A549 (cell line): ENCODE results near the gene UNC5C. TPM values are rescaled to one million over a fixed set of nuclear protein-coding genes. Genes with fewer than 3 reads are reported as not detected.

Source experiments
- ATAC-seq, 2 experiments: fragments of 200-7000 bp in 1 of 2; fragments of >200 bp in 1 of 2; cut with Nextera tagmentation in 1 of 2; cut with Tn5 transposase in 1 of 2; 3 replicates each; pipeline versions ENCODE4 v1.8.0 to v1.9.1; 2018 to 2020; ENCODE audit warnings: mild to moderate bottlenecking in 1 of 2, moderate library complexity in 1 of 2
- CTCF ChIA-PET: fragments of 300-600 bp; sonication (Branson Sonifier 250); formaldehyde crosslinking; extraction: SDS; loops from one replicate; lab custom pipeline; 2021; ENCODE audit warnings: antibody characterized with exemption, inconsistent platforms; lab: Yijun Ruan, JAX
- POLR2A ChIA-PET: fragments of 350-600 bp; formaldehyde crosslinking; extraction: SDS; loops from one replicate; lab custom pipeline; 2021; ENCODE audit warnings: antibody characterized with exemption, inconsistent platforms; lab: Yijun Ruan, JAX
- DNase-seq, 2 experiments: peaks; one replicate each; pipeline versions ENCODE4 v3.0.0 to v3.0.0-alpha.2; 2011 to 2016; ENCODE audit warnings: low read depth in 1 of 2, low spot score in 1 of 2
- FAIRE-seq: peaks from 2 replicates; lab custom pipeline; 2011; peaks lifted over from hg19 to GRCh38; lab: Jason Lieb, UNC
- H3K27ac ChIP-seq, 2 experiments: fragments of >200 bp; sonication (Bioruptor Twin); formaldehyde crosslinking; 3 replicates each; pipeline ENCODE4 v1.5.1; 2016 to 2017
- H3K4me1 ChIP-seq: fragments of >200 bp; sonication (Bioruptor Twin); formaldehyde crosslinking; 3 replicates; pipeline ENCODE4 v1.6.1; 2016
- H3K4me2 ChIP-seq: fragments of >200 bp; sonication (Bioruptor Twin); formaldehyde crosslinking; 3 replicates; pipeline ENCODE4 v1.6.1; 2016
- H3K4me3 ChIP-seq: fragments of >200 bp; sonication (Bioruptor Twin); formaldehyde crosslinking; 3 replicates; pipeline ENCODE4 v1.5.1; 2016
- H3K9me3 ChIP-seq: fragments of >200 bp; sonication (Bioruptor Twin); formaldehyde crosslinking; 3 replicates; pipeline ENCODE4 v1.6.1; 2016
- BHLHE40 ChIP-seq: IDR thresholded peaks from 2 replicates; pipeline ENCODE4 v1.6.1; 2012; ENCODE audit warnings: low read depth, low read length, inconsistent platforms
- CBX2 ChIP-seq: fragments of 200-600 bp; sonication (generic); IDR thresholded peaks from 2 replicates; pipeline ENCODE4 v1.6.1; 2016; ENCODE audit warnings: low read depth, mild to moderate bottlenecking, borderline replicate concordance
- CHD2 ChIP-seq: fragments of 150-350 bp; IDR thresholded peaks from 2 replicates; pipeline ENCODE4 v1.6.1; 2014; ENCODE audit warnings: low read length; ENCODE audit not compliant: partially characterized antibody
- EHMT2 ChIP-seq: fragments of 200-600 bp; sonication (generic); IDR thresholded peaks from 2 replicates; pipeline ENCODE4 v1.6.1; 2016; ENCODE audit warnings: antibody characterized with exemption, low read depth, mild to moderate bottlenecking, moderate library complexity
- EP300 ChIP-seq, 2 experiments: fragments of >200 bp; sonication (Bioruptor Twin); formaldehyde crosslinking; IDR thresholded peaks; 2 replicates in 1 of 2; 3 replicates in 1 of 2; pipeline ENCODE4 v1.6.1; 2016 to 2017
- FOSB ChIP-seq: fragments of 250-450 bp; sonication (Bioruptor Pico); IDR thresholded peaks from 2 replicates; pipeline ENCODE4 v1.5.0; 2020; ENCODE audit warnings: mild to moderate bottlenecking, moderate library complexity
- FOXS1 ChIP-seq: fragments of 250-450 bp; sonication (Bioruptor Pico); IDR thresholded peaks from 2 replicates; pipeline ENCODE4 v1.5.0; 2020; ENCODE audit warnings: mild to moderate bottlenecking, moderate library complexity
- HDAC2 ChIP-seq: fragments of 200-600 bp; sonication (generic); IDR thresholded peaks from 2 replicates; pipeline ENCODE4 v1.6.1; 2016
- HOXA7 ChIP-seq: fragments of 250-450 bp; sonication (Bioruptor Pico); IDR thresholded peaks from 2 replicates; pipeline ENCODE4 v1.5.0; 2020; ENCODE audit warnings: mild to moderate bottlenecking, moderate library complexity
- HOXB5 ChIP-seq: fragments of 250-450 bp; sonication (Bioruptor Pico); IDR thresholded peaks from 2 replicates; pipeline ENCODE4 v1.5.0; 2020; ENCODE audit warnings: mild to moderate bottlenecking, moderate library complexity
- JUN ChIP-seq, 2 experiments: fragments of >200 bp; sonication (Bioruptor Twin); formaldehyde crosslinking; IDR thresholded peaks; 2 replicates in 1 of 2; 3 replicates in 1 of 2; pipeline ENCODE4 v1.6.1; 2016 to 2017
- JUNB ChIP-seq: fragments of >200 bp; sonication (Bioruptor Twin); formaldehyde crosslinking; IDR thresholded peaks from 2 replicates; pipeline ENCODE4 v1.6.1; 2016
- NPAS2 ChIP-seq: fragments of 250-450 bp; sonication (Bioruptor Pico); IDR thresholded peaks from 2 replicates; pipeline ENCODE4 v1.8.0; 2022; ENCODE audit warnings: mild to moderate bottlenecking, moderate library complexity, borderline replicate concordance
- NR3C1 ChIP-seq: fragments of >200 bp; sonication (Bioruptor Twin); formaldehyde crosslinking; IDR thresholded peaks from 3 replicates; pipeline ENCODE4 v1.6.1; 2017
- POLR2A ChIP-seq: IDR thresholded peaks from 2 replicates; pipeline ENCODE4 v1.6.1; 2012; ENCODE audit warnings: mild to moderate bottlenecking, low read length
- RAD21 ChIP-seq, 2 experiments: fragments of >200 bp in 1 of 2; sonication (Bioruptor Twin) in 1 of 2; formaldehyde crosslinking in 1 of 2; IDR thresholded peaks in 1 of 2; conservative IDR thresholded peaks in 1 of 2; 2 replicates in 1 of 2; 3 replicates in 1 of 2; pipeline ENCODE4 v1.6.1; 2012 to 2018; ENCODE audit warnings: inconsistent platforms in 1 of 2
- RARB ChIP-seq: fragments of 250-450 bp; sonication (Bioruptor Pico); IDR thresholded peaks from 2 replicates; pipeline ENCODE4 v1.8.0; 2021; ENCODE audit warnings: mild to moderate bottlenecking, moderate library complexity
- RCOR1 ChIP-seq: fragments of 150-350 bp; IDR thresholded peaks from 2 replicates; pipeline ENCODE4 v1.6.1; 2014; ENCODE audit warnings: antibody characterized with exemption, low read length, low read depth
- SMC3 ChIP-seq: fragments of >200 bp; sonication (Bioruptor Twin); formaldehyde crosslinking; IDR thresholded peaks from 3 replicates; pipeline ENCODE4 v1.6.1; 2018; ENCODE audit warnings: inconsistent platforms
- SREBF2 ChIP-seq: fragments of 450-650 bp; IDR thresholded peaks from 2 replicates; pipeline ENCODE4 v1.6.1; 2014; ENCODE audit warnings: mild to moderate bottlenecking, moderate library complexity
- TP53 ChIP-seq: fragments of 250-450 bp; sonication (Bioruptor Pico); IDR thresholded peaks from 2 replicates; pipeline ENCODE4 v1.5.0; 2021; ENCODE audit warnings: mild to moderate bottlenecking, moderate library complexity
- ZFP36 ChIP-seq: fragments of 450-650 bp; IDR thresholded peaks from 2 replicates; pipeline ENCODE4 v1.6.1; 2014; ENCODE audit warnings: borderline replicate concordance; ENCODE audit not compliant: partially characterized antibody
- WGBS: methylation state at CpG from one replicate; pipeline ENCODE4 v1.1.6; 2017; ENCODE audit errors: missing lambda C conversion rate; 5-methylcytosine and 5-hydroxymethylcytosine counted together
- polyA plus RNA-seq, 4 experiments: library from polyadenylated mRNA; depleted of rRNA in 3 of 4; stranded (reverse); fragments of >200 nt; fragmentation: RNase III in 1 of 4; extraction: RNeasy Plus Mini Kit Qiagen cat#74134 plus additional on column Dnase treatment in 1 of 4; gene quantifications; 2 replicates in 3 of 4; 3 replicates in 1 of 4; pipeline ENCODE4 v1.2.3, GENCODE V29; 2011 to 2017
- TF ChIP-seq, protein P1 (sequence below): fragments of 250-450 bp; sonication (Bioruptor Pico); IDR thresholded peaks from 2 replicates; pipeline ENCODE4 v1.5.0; 2021; ENCODE audit warnings: mild to moderate bottlenecking, moderate library complexity, borderline replicate concordance
- TF ChIP-seq, protein P2 (sequence below): fragments of >200 bp; sonication (Bioruptor Twin); formaldehyde crosslinking; IDR thresholded peaks from 2 replicates; pipeline ENCODE4 v1.6.1; 2016
- TF ChIP-seq, protein P3 (sequence below): fragments of 150-350 bp; IDR thresholded peaks from 2 replicates; pipeline ENCODE4 v1.6.1; 2014; ENCODE audit warnings: low read depth, mild to moderate bottlenecking, low read length
- TF ChIP-seq, protein P4 (sequence below): fragments of >200 bp; sonication (Bioruptor Twin); formaldehyde crosslinking; IDR thresholded peaks from 3 replicates; pipeline ENCODE4 v1.5.1; 2016

Gene UNC5C
- polyA plus RNA-seq, 2 of the 4 experiments (the other 2 are of a cell fraction) = 0.13 TPM; not detected in 1

DNA sequence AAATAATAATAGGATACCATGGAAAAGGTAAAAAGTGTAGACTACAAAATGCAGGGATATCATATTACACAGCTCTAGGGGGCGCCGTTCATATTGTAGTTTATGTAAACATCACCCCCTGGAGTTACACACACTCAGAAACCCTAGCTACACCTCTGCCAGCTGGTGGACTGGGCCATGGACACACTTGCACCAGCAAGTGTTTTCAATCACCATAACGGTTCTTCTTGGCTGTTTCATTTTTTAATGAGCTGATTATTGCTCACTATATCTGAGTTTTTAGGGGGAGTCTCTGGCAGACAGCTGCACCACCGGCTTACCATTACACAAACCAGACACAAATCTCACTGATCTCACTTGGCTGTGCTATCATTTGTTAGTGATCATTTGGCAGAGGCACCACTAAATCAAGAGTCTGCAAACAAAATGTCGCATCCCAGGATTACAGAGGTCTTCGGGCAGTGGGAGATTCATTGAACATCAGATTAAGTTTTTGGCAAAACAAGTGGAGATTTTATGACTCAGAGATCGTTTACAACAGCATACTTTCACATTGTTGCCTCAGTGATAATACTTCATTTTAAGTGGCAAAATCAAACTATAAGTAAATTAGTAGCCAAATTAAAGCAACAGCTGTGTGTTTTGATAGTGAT lies 185.7 kb downstream of the UNC5C start:
- Histone ChIP-seq H3K27ac (no peak overlapping the region), H3K9me3 (no peaks in the 10 kb centered on the region), H3K4me1 (peaks cover 34% of the 10 kb centered on the region; the same call in 2 of the 3 replicates), H3K4me2 (0 out of 3 replicates have a peak overlapping the region, but pooled peaks have one; percentile 19), H3K4me3 (no peak overlapping the region)
- ATAC-seq = no peak
- peak in 1 of 2 experiments; percentile 18 for DNase-seq
- WGBS = 52% methylated on average over 7 of the region's 7 CpGs
- no peak for FAIRE-seq
- ChIA-PET POLR2A (no interaction called here), CTCF (interaction anchor here (0.8 kb wide), 1 partner anchor 40 kb away, joined by 4 read pairs; no protein-coding TSS in a partner anchor)
- TF ChIP-seq, protein P1, sequence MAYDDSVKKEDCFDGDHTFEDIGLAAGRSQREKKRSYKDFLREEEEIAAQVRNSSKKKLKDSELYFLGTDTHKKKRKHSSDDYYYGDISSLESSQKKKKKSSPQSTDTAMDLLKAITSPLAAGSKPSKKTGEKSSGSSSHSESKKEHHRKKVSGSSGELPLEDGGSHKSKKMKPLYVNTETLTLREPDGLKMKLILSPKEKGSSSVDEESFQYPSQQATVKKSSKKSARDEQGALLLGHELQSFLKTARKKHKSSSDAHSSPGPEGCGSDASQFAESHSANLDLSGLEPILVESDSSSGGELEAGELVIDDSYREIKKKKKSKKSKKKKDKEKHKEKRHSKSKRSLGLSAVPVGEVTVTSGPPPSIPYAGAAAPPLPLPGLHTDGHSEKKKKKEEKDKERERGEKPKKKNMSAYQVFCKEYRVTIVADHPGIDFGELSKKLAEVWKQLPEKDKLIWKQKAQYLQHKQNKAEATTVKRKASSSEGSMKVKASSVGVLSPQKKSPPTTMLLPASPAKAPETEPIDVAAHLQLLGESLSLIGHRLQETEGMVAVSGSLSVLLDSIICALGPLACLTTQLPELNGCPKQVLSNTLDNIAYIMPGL (CRISPR knock-in tag) = no peak
- TF ChIP-seq ZFP36 (no peak), RAD21 (conservative IDR thresholded peaks at IDR 0.05 in 1 of 2, IDR thresholded peaks at IDR 0.05 in 1 of 2) (no peak), TP53 (CRISPR knock-in tag) (no peak), RARB (CRISPR knock-in tag) (no peak), FOSB (no peak), EP300 (IDR thresholded peaks at IDR 0.05) (no peak), EHMT2 (no peak), RCOR1 (no peak), SREBF2 (no peak), SMC3 (no peak), CHD2 (no peak)

DNA sequence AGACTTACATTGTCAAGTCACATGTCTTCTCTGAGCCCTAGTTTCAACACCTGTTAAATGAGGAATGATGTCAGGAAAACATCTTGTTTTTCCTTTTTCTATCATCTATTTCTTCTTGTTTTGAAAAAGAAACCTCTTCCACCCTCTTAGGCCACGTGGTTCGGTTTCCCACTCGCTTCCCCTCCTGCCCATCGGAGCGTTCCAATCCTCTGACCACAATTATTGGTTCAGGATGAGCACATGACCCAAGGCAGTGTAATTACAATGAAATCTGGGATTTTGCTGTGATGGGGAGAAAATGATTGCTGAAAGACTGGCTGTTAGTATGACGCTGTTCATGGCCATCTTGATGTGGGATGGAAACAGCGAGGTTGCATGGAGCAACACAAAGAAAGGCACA lies 186.7 kb downstream of the UNC5C start:
- no peak for FAIRE-seq
- WGBS = 89% methylated on average over 7 of the region's 7 CpGs
- H3K4me1 ChIP-seq = peaks cover 37% of the 10 kb centered on the region; the same call in 2 of the 3 replicates
- H3K27ac ChIP-seq = no peak overlapping the region
- ATAC-seq = no peak
- no peak for DNase-seq
- no peak for TF ChIP-seq JUN (IDR thresholded peaks at IDR 0.05)
- TF ChIP-seq, protein P2, sequence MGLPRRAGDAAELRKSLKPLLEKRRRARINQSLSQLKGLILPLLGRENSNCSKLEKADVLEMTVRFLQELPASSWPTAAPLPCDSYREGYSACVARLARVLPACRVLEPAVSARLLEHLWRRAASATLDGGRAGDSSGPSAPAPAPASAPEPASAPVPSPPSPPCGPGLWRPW = no peak
- no peak for TF ChIP-seq SREBF2
- TF ChIP-seq POLR2A = no peak
- no peak for TF ChIP-seq NR3C1
- TF ChIP-seq RARB (CRISPR knock-in tag) = no peak
- no peak for TF ChIP-seq HOXB5 (CRISPR knock-in tag)
- TF ChIP-seq, protein P3, sequence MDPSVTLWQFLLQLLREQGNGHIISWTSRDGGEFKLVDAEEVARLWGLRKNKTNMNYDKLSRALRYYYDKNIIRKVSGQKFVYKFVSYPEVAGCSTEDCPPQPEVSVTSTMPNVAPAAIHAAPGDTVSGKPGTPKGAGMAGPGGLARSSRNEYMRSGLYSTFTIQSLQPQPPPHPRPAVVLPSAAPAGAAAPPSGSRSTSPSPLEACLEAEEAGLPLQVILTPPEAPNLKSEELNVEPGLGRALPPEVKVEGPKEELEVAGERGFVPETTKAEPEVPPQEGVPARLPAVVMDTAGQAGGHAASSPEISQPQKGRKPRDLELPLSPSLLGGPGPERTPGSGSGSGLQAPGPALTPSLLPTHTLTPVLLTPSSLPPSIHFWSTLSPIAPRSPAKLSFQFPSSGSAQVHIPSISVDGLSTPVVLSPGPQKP = no peak
- TF ChIP-seq HDAC2 = no peak
- no peak for TF ChIP-seq HOXA7 (CRISPR knock-in tag)
- TF ChIP-seq JUNB = no peak
- TF ChIP-seq BHLHE40 = no peak
- TF ChIP-seq, protein P4, sequence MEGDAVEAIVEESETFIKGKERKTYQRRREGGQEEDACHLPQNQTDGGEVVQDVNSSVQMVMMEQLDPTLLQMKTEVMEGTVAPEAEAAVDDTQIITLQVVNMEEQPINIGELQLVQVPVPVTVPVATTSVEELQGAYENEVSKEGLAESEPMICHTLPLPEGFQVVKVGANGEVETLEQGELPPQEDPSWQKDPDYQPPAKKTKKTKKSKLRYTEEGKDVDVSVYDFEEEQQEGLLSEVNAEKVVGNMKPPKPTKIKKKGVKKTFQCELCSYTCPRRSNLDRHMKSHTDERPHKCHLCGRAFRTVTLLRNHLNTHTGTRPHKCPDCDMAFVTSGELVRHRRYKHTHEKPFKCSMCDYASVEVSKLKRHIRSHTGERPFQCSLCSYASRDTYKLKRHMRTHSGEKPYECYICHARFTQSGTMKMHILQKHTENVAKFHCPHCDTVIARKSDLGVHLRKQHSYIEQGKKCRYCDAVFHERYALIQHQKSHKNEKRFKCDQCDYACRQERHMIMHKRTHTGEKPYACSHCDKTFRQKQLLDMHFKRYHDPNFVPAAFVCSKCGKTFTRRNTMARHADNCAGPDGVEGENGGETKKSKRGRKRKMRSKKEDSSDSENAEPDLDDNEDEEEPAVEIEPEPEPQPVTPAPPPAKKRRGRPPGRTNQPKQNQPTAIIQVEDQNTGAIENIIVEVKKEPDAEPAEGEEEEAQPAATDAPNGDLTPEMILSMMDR = no peak
- no peak for TF ChIP-seq RAD21 (conservative IDR thresholded peaks at IDR 0.05 in 1 of 2, IDR thresholded peaks at IDR 0.05 in 1 of 2)
- no peak for TF ChIP-seq NPAS2 (CRISPR knock-in tag)
- TF ChIP-seq CBX2 = no peak
- no peak for TF ChIP-seq FOXS1 (CRISPR knock-in tag)
- TF ChIP-seq TP53 (CRISPR knock-in tag) = no peak
- H3K4me2 ChIP-seq = no peak overlapping the region
- ChIA-PET CTCF (interaction anchor here (0.8 kb wide), 1 partner anchor 39 kb away, joined by 4 read pairs; no protein-coding TSS in a partner anchor), POLR2A (no interaction called here)
- no peaks in the 10 kb centered on the region for H3K9me3 ChIP-seq
- no peak overlapping the region for H3K4me3 ChIP-seq
